22Rv1 (cell line): ENCODE measurements around the gene SUSD6.
A peak's percentile ranks its signal among the peaks of the same experiment; 100 is the strongest.

ENCODE experiments used
- H3K27ac ChIP-seq: fragments of 450-650 bp; 2 replicates; pipeline ENCODE4 v1.5.1; 2017
- CTCF ChIP-seq: fragments of 450-650 bp; IDR thresholded peaks from 2 replicates; pipeline ENCODE4 v1.5.1; 2017; ENCODE audit warnings: mild to moderate bottlenecking
- ZFX ChIP-seq: fragments of 450-650 bp; IDR thresholded peaks from 2 replicates; pipeline ENCODE4 v1.6.1; 2017; ENCODE audit warnings: antibody characterized with exemption, borderline replicate concordance

The SUSD6 gene

DNA sequence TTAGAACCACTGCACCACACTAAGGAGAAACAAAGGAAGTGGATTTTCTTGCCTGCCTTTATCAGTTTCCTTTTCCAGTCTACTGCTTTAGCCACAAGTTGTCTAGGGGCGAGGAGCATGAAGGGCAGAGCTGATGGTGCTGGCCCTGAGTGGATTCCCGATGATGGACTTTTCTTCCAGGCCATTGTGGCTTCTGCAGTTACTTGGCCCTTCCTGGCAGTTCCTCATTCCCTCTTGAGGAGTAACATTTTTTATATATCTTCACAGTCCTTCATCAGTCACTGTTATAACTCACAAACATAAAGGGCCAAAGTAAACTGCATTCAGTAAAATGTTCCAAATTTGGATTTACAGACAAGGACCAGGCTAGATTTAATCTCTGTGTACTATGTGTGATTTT, 94.3 kb downstream of the SUSD6 start:
- H3K27ac ChIP-seq = no peak overlapping the region
- TF ChIP-seq CTCF = no peak
- no peak for TF ChIP-seq ZFX

DNA sequence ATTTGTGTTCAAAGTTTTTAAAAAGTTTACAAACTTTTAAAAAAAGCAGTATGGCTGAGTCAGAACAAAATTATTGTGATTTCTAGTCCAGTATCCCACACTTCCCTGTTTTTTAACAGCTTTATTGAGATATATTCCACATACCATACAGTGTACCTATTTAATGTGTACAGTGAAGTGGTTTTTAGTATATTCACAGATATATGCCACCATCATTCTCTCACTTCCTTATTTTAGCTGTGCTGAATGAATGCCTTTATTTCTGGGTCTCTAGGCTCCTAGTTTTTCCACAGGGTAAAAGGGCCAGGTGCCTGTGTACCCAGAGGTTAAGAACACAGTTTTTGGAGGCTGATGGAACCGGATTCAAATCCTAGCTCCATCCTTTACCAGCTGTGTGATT, 96.7 kb downstream of the SUSD6 start:
- TF ChIP-seq CTCF = no peak
- TF ChIP-seq ZFX = no peak
- H3K27ac ChIP-seq = no peak overlapping the region

DNA sequence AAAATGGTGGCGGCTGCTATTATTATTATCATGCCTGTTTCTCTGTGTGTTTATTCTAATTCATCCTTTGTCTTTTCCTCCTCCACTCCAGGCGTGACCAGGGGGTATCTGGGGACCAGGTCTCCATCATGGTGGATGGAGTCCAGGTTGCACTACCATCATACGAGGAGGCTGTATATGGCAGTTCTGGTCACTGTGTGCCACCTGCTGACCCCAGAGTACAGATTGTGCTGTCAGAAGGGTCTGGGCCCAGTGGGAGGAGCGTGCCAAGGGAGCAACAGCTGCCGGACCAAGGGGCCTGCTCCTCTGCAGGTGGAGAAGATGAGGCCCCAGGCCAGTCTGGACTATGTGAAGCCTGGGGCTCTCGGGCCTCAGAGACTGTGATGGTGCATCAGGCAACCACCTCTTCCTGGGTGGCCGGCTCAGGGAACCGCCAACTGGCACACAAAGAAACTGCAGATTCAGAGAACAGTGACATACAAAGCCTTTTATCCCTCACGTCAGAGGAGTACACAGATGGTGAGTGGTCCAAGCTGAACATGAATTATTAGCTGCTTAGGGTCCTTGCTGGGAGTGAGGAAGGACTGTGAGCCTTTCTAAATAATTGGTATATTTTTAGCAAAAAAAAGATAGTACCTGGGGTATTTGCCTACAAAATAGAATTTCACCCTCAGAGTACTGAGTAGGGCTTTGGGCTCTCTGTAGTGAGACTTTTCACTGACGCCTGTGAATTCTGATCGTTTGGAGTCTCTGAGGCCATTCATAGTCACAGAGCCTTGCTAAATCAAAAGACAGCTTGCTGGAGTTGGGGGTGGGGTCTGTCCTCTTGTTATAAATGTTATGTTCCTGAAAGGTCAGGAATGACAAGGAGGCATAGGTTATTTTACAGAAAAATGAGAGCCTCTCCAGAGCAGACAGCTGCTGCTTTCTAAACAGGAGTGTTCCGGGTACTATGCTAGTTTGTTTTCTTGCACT, 97.5 kb downstream of the SUSD6 start:
- H3K27ac ChIP-seq = no peak overlapping the region
- TF ChIP-seq ZFX = no peak
- peak; percentile 51 for TF ChIP-seq CTCF

- no peak for TF ChIP-seq ZFX
- no peak for TF ChIP-seq CTCF
Measured at GRCh38 chr14:69710378-69710777, 99.0 kb downstream of the SUSD6 start.

DNA sequence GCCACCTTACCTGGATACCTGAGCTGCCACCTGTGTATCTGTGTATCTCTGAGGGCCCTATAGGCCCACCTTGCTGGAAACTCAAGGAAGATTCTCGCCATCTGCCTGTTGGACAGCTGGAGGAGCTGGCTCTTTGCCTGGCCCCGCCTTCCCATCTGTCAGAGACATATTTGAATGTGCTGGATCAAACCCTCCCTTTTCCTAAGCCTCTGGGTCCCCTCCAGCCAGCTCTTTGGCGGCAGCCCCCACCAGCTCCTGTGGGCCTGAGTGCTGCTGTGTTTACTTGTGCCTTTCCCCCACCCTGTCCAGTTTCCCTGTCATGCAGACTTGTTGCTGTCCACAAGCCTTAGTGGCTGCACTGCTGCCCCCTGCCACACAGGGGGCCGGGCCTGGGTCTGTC, 99.7 kb downstream of the SUSD6 start:
- TF ChIP-seq ZFX = no peak
- TF ChIP-seq CTCF = no peak
- H3K27ac ChIP-seq = no peak overlapping the region

More at GRCh38 chr14:69710378-69710777, 99.0 kb downstream of the SUSD6 start:
- H3K27ac ChIP-seq = no peak overlapping the region

GRCh38 chr14:69711477-69711876, 100.1 kb downstream of the SUSD6 start:
- TF ChIP-seq CTCF (no peak), ZFX (no peak)
- no peak overlapping the region for H3K27ac ChIP-seq

DNA sequence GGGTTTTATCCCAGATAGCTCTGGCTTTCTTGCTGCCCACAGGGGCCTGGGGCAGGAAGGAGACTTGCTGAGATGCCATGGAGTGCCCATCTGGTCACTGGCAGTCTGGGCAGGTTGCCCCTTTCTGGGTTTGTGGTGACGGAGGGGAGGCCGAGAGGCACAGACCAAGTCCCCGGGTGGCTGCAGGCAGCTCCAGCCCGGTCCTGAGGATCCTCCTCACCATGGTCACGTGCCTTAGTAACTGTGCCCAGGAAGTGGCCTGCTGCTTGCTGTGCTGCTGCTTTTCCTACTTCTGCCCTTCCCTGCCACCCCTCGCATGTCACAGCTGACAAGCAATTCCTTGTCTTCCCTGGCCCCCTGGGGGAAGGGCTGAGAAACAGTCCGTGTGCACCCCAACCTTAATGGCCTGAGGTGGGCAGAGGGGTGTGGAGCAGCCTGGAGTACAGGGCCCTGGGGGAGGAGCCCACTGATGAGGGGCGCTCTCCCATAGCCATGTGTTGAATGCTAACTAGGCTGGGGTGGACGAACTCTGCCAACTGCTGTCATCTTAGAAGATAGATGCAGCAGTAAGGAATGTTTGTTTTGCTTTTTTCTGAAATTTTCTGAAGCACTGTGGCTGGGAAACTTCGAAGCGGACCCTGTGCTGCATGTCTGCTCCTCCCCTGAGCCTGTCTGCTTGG, 100.6 kb downstream of the SUSD6 start:
- H3K27ac ChIP-seq = peak overlapping the region; percentile 96
- TF ChIP-seq ZFX (no peak), CTCF (no peak)
